ENCODE measurements around the gene RFT1.
A peak's percentile ranks its signal among the peaks of the same experiment; 100 is the strongest.

Gene RFT1

DNA sequence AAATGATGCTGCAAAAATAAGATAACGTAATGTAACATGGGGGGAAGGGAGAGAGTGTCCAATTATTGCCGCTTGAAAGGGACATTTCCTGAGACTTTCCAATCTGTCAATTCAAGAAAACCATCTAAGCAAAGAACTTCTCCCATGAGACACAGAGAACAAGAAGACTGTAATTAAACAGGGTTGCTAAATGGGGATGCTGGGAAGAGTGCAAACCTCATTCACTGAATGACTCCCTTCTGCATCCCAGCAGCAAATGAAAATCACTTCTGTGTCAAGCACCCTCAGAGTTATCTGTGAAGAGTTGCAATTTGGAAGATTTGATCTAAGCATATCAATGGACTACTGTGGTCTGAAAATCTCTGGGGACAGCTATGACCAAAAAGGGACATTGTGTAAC is 3.6 kb downstream of the RFT1 start:
- DNase-seq (ENCODE audit: low read depth in 2 of 2) = no peak

DNA sequence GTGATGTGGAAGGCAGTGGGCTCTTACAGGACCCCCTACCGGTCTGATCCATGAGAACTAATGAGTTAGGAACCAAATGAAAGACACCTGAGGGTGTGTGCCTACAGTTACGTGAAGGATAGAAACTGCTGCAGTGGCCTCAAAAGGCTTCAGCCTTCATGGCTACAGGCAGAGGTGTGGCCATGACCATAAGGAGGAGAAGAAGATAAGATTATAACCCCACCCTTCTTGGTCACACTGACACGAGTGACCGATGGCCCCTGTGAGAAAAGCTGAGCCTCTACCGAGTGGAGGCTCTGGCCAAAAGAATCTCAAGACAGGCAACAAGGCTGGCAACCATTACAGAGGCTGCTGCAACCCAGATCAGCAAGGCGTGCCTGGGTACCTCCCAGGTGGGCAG is 6.3 kb downstream of the RFT1 start:
- DNase-seq (ENCODE audit: low read depth in 2 of 2) = no peak

DNA sequence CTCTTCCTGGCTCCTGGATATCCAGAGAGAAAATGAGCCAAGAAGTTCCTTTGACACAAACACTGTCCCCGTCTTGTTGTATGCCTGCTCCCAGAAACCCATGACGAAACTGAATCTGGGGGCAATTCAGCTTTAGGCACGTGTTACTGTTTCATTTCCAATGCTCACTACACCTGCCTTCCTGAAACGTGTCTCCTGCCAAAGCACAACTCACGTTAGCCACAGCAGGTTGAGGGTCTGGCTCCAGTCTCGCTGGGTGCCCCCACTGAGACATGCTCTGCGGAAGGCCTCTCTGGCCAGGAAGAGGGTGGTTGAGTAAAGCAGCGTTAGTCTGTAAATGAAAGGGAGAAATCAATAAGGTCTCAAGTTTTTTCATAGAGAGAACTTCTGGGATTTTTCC is 6.7 kb downstream of the RFT1 start:
- DNase-seq (ENCODE audit: low read depth in 2 of 2) = no peak

DNA sequence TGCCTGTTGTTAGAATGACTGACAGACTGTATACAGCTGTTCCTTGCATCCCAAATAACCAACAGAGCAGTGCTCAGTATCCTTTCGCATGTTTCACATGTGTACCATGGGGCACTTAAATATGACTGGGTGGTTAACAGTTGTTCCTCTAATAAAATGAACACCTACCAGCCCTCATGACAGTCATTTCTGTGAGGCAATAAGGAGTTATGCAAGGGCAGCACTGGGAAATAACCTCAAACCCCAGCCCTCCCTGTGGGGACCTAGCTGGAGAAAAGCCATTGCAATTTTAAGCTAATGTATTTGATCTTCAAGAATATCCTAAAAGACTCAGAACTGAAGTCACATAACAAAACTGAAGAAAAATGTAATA is 7.3 kb downstream of the RFT1 start:
- DNase-seq (ENCODE audit: low read depth in 2 of 2) = no peak

DNA sequence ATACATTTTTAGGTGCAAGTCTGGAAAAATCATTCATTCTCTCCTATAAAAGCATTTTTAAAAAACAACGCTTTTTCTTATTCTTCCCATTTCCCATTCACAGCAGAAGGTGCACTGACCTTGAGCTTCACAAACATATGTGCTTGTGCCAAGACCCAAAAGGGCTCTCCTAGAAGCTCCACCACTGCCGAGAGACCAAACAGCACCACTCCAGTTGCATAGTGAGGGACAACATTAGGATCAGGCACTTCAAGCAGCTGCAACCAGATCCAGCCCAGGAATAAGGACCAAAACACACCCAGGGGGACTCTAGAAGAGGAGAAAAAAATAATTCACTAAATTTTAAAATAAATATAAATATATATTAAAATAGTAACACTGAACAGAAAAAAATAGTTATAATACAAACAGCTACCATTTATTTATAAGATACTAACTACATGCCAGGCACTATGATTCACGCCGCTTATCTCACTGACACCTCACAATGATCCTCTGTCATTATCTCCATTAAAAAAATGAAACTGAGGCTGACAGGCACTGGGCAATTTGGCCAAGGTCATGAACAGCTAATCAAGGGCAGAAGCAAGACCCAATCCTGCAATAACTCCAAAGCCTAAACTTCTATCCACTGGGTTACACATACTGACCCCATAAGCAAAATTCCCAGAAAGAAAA is 7.8 kb downstream of the RFT1 start:
- no peak for DNase-seq (ENCODE audit: low read depth in 2 of 2)

DNA sequence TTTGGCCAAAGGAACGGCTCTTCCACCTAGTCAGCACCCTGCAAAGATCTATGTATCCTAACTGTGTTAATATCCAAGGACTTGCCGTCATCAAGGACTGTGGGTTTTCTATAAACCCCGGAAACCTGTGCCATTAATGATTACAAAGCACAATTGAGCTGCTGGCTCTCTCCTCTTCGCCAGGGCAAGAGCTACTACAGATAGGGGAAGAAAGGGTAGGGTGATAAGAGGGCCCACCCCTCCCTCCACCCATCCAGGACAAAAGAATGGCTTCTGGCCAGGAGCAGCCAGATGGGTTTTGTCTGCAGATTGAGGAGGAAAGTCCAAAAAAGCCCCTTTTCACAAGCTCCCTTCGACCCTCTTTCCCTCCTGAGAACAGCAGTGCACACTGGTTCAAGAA is 9.9 kb downstream of the RFT1 start:
- no peak for DNase-seq (ENCODE audit: low read depth in 2 of 2)

DNA sequence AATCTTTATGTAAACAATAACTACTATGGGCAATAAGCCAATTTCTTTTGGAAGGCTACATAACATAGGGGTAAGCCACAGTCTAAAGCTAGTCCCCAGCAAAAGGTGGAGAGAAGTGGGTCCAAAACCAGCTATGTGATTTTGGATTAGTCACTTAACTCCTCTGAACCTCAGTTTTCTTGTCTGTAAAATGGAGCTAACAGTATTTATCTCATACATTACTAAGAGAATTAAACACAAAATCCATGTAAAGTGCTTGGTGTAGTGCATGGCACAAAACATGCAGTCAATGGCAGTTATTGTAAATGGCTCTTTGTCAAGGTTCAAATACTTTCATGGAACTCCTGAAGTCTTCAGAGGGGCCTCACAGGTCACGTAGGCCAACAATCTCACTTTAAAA is 13.3 kb downstream of the RFT1 start:
- DNase-seq (ENCODE audit: low read depth in 2 of 2) = no peak

DNA sequence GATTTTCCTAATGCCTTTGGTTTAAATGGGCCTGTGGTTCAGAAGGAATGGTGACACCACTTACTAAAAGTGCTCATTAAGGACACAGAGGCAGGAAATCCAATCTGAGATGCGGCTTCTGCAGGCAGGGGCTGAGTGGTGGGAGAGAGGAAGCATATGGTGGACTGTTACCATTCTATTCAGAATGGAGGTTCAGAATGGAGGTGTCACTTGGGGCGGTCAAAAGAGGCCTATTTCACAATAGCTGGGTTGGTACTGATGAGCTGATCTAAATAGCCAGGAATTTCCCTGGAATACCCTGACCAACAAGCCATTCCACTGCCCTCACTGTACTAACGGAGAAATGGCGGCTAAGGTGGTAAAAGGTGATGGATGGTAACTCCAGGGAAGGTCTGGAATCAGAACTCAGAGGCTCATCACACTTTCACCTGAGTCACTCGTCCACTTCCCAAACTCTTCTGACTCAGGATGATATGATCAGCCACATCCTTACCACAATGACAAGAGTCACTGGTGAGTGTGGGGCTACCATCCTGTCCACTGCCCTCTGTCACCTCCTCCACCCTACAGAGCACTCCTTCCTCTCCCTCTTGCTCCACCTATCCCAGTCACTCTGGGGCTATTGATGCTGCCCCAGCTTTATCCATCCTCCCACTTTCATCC is 15.7 kb downstream of the RFT1 start:
- DNase-seq (ENCODE audit: low read depth in 2 of 2) = no peak

DNA sequence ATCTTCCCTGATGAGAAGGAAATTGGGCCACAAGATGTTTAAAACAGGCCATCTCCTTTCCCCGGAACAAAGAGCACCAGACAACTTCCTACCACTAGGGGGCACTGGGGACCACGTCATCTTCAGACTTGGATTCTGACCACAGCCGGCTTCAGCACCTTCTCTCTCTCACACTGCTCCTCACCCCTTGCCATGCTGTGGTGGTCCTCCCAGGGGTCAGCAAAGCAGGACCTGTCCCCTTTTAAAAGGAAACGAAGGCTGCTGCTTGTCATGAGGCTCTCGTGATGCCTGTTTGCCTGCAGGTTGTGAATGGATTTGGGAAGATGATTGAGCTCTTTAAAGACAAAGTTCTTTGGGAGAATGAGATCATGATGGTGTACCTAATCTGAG is 16.2 kb downstream of the RFT1 start:
- peak; percentile 49 to 57 for DNase-seq (ENCODE audit: low read depth in 2 of 2)

DNA sequence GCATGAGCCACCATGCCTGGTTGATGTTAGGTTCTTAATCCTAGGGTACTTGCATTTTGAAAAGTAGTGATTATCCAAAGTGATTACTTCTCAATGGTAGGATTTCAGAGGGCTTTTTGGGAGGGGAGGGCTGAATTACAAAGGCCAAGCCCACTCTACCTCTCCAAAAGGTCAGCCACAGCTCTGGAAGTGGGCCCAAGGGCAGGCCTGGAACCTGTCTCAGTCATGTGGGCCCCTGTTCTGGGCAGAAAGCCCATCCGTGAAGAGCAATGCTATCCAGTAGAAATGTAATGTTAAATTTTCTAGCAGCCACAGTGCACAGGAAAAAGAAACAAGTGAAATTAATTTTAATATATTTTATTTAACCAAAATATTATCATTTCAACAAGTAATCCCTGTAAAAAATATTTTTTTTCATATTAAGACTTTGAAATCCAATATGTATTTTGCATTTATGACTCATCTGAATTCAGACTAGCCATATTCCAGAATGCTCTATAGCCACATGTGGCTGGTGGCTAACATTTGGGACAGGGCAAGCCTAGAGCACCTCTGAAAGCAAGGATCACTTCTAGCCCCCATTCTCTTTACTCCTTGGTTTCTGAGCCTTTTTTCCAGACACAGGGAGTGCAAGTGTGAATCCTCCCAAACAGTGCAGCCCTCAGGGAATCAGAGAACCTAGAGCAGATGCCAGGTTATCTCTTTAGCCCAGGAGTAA is 16.8 kb downstream of the RFT1 start:
- DNase-seq (ENCODE audit: low read depth in 2 of 2) = no peak

DNA sequence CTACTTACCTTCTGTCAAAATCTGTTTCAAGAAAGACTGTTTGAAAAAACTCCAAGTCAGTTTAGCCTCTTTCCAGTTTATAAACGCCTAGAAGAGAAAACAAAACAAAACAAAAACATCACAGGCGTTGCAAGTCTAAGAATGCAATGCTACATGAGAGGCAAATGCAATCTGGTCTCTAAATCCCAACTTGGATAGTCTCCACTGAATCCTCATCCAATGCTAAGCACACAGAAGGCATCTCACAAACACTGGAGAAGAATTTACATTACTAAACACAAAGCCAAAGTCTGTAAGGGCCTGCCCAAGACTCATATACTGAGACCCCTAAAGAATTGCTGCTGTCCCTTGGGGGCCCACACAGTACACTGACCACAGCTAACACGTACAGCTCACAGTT is 18.4 kb downstream of the RFT1 start:
- no peak for DNase-seq (ENCODE audit: low read depth in 2 of 2)

DNA sequence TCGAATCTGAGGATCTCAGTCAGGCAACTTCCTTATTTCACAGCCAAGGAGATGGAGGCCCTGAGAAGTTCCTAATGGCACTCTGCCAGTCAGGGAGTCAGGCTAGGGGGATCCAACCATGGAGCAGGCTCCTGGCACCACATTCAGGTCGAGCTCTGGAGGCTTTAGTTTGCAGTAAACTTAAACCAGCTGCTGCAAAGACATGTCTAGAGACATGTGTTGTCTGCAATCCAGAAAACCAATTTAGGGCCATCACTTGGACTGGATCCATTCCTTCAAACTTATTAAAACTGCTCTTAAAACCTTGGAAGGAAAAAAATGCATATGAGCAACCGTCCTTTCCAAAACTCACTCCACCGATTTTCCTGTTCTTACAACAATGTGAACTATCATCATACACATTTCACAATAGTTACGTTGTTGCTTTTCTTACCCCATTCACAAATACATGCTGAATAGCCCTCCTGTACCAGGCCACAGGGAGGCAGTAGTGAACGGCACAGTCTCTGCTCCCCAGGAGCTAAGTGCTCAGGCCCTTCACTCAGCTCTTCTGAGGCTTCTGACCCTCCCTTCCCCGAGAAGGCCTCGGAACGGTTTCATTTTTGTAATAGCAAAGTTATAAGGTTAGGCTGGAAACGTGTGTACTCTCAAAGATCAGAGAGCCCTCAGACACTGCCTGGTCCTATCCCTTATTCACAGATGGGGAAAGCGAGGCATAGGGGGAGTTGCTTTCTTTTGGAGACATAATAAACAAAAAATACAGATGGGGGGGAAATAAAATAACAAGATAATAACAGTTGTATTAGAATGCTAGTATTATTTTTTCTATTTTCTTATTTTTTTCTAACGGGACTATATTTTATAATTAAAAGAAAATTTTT is 20.1 kb downstream of the RFT1 start:
- DNase-seq (ENCODE audit: low read depth in 2 of 2) = no peak

DNA sequence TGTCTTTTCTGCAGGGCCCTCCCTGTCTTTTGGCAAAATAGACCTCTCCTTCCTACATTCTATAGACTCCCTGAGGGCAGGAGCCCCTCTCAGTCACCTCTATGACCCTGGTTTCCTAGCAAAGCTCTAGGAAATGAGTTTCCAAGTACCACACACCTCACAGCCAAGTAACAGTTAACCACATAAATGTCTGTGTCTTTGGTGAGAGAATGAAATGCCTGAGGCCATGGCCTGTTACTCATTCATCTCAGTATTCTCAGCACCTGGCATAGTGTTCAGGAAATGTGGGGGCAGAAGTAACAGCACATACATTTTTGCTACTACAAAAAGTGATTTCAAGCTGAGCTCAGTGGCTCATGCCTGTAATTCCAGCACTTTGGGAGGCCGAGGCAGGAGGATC is 21.0 kb downstream of the RFT1 start:
- DNase-seq (ENCODE audit: low read depth in 2 of 2) = no peak

DNA sequence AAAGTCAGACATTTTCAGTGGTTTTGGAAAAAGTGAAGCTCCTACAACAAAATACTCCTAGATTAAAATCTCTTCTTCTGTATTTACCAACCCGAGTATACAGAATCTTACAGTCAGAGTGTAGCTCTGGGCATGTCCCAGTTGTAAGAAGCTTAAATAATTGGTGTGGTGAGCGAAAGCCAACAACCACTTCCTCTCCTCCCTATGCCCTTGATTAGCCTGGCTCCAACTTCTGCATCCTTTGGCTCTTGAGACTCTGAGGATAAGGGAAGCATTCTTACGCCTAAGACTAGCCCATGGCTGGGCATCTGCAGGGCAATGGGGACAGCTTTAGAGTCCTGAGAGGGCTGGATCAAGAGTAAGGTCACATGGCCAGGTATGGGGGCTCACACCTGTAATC is 25.5 kb downstream of the RFT1 start:
- DNase-seq (ENCODE audit: low read depth in 2 of 2) = no peak

DNA sequence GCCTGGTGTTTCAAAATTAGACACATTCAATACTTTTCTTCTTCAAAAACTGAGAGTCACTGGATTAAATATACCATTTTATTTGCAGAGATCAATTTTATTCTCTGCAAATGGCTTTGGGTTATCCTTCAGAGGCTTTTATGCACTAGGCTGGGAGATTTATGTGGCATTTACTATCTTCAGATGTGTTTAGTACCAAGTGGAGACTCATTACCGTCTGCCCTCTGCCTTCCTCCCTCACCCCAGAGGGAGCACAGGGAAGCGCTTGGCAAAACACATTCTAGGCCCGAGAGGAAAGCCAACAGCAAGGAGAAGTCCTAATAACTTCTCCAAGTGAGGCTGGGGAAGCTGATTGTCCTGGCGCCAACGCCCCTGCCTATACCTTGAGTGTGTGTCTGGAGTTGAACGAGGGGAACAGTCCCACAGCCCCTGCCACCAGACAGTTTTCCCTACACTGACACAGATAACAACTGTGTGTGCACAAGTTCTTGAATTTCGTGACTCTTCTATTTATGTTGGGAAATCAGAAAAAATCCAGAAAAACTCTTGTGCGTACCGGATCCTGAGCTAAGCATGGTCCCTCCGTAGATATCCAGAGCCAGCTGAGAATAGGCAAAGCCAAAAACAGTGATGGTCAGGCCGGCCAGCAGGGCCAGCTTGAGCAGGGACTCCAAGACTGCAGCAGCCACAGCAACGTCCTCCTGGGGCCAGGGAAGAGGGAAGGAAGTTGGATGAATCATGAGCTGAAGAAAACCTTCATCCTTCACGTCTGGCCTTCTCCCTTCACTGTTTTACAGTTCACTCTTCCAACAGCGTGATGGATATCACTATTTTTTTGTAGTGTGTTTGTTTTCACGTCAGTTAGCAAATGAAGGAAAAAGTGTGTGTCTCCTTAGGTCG is 26.6 kb downstream of the RFT1 start:
- DNase-seq (ENCODE audit: low read depth in 2 of 2) = no peak

DNA sequence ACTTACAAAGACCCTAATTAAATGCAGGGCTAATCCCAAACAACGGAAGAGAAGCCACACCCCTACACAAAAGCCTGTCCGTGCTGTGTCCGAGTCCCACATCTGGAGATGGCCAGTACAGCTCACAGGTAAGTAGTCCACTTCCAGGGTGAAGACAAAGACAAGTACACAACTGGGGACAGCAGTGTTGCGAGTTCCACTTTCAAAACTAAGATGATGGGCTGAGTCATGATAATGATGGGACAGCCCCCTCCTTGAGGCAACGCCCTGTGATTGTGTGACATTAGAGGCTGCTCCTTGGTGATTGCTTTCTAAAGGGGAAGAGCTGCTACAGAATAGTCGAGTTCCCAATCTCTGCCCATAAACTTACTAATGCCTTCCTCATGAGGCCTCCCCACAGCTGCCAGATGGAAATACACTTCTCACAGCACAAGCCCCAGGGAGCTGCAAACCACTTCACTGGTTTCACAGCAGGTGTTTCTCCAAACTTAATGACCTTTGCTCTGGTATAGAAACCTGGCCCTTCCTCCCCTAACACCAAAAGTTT is 27.6 kb downstream of the RFT1 start:
- no peak for DNase-seq (ENCODE audit: low read depth in 2 of 2)

DNA sequence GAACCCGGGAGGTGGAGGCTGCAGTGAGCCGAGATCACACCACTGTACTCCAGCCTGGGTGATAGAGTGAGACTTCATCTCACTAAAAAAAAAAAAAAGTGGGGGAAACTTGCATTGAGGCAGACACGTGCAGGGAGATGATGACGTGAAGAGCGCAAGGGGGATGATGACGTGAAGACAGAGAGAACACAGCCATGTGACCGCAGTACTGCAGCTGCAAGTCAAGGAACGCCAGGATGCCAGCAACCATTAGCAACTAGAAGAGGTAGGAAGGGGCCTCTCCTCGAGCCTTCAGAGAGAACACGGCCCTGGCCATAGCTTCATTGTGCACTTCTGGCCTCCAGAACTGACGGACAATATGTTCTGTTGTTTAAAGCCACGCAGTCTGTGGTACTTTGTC is 28.3 kb downstream of the RFT1 start:
- DNase-seq (ENCODE audit: low read depth in 2 of 2) = no peak

DNA sequence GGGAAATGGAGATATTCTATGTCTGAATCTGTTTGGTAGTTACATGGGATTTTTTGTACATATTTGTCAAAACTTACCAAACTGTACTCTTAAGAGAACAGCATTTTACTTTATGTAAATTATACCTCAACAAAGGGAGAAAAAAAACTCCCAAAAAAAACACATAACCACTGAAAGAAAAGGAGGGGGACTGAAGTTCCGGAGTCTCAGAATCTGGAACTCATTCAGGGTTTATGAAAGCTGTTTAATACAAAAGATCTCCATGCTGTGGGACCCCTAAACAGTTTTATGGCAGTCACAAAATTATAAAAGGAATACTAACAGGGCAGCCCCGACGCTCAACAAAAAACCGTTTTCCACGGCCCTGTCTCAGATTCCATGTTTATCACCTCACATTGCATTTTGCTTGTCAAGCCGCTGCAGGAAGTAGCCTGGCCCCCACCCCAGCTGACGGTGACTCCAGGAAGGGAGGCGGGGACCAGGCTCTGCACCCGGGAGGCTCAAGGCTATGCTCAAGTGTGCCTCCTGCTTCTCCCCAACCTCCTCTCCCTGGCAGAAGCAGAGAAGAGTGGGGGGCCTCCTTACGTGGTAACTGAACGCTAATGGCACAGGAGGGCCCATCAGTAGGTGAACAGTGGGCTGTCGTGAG is 29.3 kb downstream of the RFT1 start:
- no peak for DNase-seq (ENCODE audit: low read depth in 2 of 2)

DNA sequence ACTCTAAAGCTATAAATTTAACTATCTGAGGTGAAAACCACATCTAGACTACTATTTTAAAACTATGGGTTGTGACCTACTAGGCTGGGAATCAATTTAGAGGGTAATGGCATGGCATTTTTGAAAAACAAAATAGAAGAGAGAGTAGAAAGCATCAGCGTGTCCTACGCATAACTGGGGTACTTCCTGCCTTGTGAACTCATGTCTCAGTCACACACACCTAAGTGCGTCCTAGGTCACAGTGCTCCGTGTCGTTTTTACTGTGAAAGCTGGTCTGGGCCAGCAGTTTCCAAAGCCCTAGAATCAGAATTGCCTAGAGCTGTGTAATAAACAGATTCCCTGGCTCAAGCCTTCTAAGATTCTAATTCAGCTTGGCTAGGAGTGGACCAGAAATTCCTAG is 32.3 kb downstream of the RFT1 start:
- no peak for DNase-seq (ENCODE audit: low read depth in 2 of 2)

DNA sequence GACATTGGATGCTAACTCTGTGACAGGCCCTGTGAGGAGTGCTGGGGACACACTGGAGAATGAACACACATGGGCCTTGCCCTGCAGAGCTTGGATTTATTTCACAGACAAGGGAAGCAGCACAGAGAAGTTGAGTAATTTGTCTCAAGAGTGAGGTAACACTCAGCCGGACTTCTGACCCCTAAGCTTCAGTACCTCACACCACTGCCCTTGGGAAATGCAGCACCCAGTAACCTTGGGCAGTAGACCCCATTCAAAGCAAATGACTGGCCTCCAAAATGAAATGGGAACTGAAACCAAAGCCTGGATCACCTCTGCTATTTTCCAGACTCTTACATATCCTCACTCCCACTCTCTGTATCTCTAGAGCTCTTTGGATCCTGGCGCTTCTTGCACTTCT is 37.3 kb downstream of the RFT1 start:
- no peak for DNase-seq (ENCODE audit: low read depth in 2 of 2)

DNA sequence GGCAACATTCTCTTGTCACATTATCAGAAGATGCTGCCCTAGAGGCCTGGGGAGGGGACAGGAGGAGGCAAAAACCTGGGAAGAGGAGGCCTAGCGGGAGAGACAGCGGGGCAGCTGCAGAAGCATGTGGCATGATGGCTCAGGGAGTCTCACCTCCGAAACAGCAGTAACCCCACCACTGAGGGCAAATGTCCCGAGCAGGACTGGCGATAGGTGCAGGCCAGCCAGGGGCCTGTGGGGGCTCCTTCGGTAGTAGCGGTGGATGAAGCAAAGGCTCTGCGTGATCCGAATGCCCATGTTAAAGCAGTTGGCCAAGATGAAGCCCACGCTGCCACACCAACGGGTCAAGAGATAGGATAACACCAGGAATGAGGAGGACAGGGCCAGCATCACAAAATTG is 38.0 kb downstream of the RFT1 start:
- no peak for DNase-seq (ENCODE audit: low read depth in 2 of 2)
